Liver (tissue), 9 donors: ENCODE results near the gene LMF1. TPM values are rescaled to one million over a fixed set of nuclear protein-coding genes. Genes with fewer than 3 reads are reported as not detected.

Experiments used
- DNase-seq: peaks from one replicate; pipeline ENCODE4 v3.0.0-alpha.2; 2017; ENCODE audit warnings: low spot score
- H3K27ac ChIP-seq, 2 donors: one replicate each; pipeline ENCODE4 v1.7.0; 2013; ENCODE audit warnings: inconsistent platforms in 2 of 2, low read length in 2 of 2, control low read depth in 1 of 2, low read depth in 1 of 2, mild to moderate bottlenecking in 1 of 2
- H3K27me3 ChIP-seq, 4 donors: one replicate each; pipeline versions ENCODE4 v1.6.1 to v1.7.0; 2013; ENCODE audit warnings: low read length in 3 of 4, inconsistent platforms in 1 of 4, mild to moderate bottlenecking in 1 of 4, moderate library complexity in 1 of 4; ENCODE audit not compliant: control insufficient read depth in 4 of 4, insufficient read depth in 4 of 4
- H3K36me3 ChIP-seq, 4 donors: one replicate each; pipeline versions ENCODE4 v1.6.1 to v1.7.0; 2013; ENCODE audit warnings: low read length in 3 of 4, mild to moderate bottlenecking in 3 of 4, low read depth in 1 of 4, moderate library complexity in 1 of 4; ENCODE audit not compliant: control insufficient read depth in 4 of 4, insufficient read depth in 3 of 4
- H3K4me1 ChIP-seq, 4 donors: one replicate each; pipeline versions ENCODE4 v1.6.1 to v1.7.0; 2013; ENCODE audit warnings: low read length in 3 of 4, mild to moderate bottlenecking in 3 of 4, moderate library complexity in 1 of 4; ENCODE audit not compliant: control insufficient read depth in 4 of 4, insufficient read depth in 4 of 4
- H3K4me3 ChIP-seq, 3 donors: one replicate each; pipeline versions ENCODE4 v1.6.1 to v1.7.0; 2013; ENCODE audit warnings: low read length in 3 of 3, control low read depth in 1 of 3, low read depth in 1 of 3, mild to moderate bottlenecking in 1 of 3
- H3K9ac ChIP-seq, 2 donors: one replicate each; pipeline ENCODE4 v1.7.0; 2013; ENCODE audit warnings: low read length in 2 of 2, mild to moderate bottlenecking in 2 of 2, moderate library complexity in 2 of 2, control low read depth in 1 of 2, low read depth in 1 of 2
- H3K9me3 ChIP-seq, 4 donors: one replicate each; pipeline versions ENCODE4 v1.6.1 to v1.7.0; 2013; ENCODE audit warnings: low read length in 3 of 4; ENCODE audit not compliant: control insufficient read depth in 4 of 4
- GABPA ChIP-seq, 2 donors: IDR thresholded peaks in 1 of 2; conservative IDR thresholded peaks in 1 of 2; 2 replicates each; pipeline ENCODE4 v1.6.1; 2016; ENCODE audit warnings: antibody characterized with exemption in 2 of 2, mild to moderate bottlenecking in 1 of 2, moderate library complexity in 1 of 2
- HNF4A ChIP-seq, 2 donors: conservative IDR thresholded peaks; 2 replicates each; pipeline ENCODE4 v1.6.1; 2016; ENCODE audit warnings: antibody characterized with exemption in 2 of 2, mild to moderate bottlenecking in 2 of 2
- HNF4G ChIP-seq: IDR thresholded peaks from 2 replicates; pipeline ENCODE4 v1.6.1; 2016; ENCODE audit warnings: antibody characterized with exemption
- NR2F2 ChIP-seq: IDR thresholded peaks from 2 replicates; pipeline ENCODE4 v1.6.1; 2016; ENCODE audit warnings: antibody characterized with exemption
- RXRA ChIP-seq, 2 donors: IDR thresholded peaks; 2 replicates each; pipeline ENCODE4 v1.6.1; 2017 to 2018; ENCODE audit warnings: antibody characterized with exemption in 2 of 2, mild to moderate bottlenecking in 1 of 2
- SP1 ChIP-seq: IDR thresholded peaks from 2 replicates; pipeline ENCODE4 v1.6.1; 2018; ENCODE audit warnings: antibody characterized with exemption, mild to moderate bottlenecking
- TAF1 ChIP-seq: conservative IDR thresholded peaks from 2 replicates; pipeline ENCODE4 v1.6.1; 2016; ENCODE audit warnings: antibody characterized with exemption, mild to moderate bottlenecking
- WGBS: extraction: QIAGEN DNeasy Blood & Tissue Kit; methylation state at CpG from one replicate; pipeline ENCODE4 v1.1.7; 2013; 5-methylcytosine and 5-hydroxymethylcytosine counted together
- polyA plus RNA-seq, 2 donors: library from polyadenylated mRNA; stranded (reverse) in 1 of 2; unstranded in 1 of 2; fragments of 200-250 nt in 1 of 2; fragments of >200 nt in 1 of 2; fragmentation: Nextera tagmentation in 1 of 2; extraction: Ambion mirVana in 1 of 2; gene quantifications; one replicate each; pipeline versions ENCODE4 v1.2.1 to v1.2.3, GENCODE V29; 2013 to 2015
- total RNA-seq, 2 donors: library from RNA; depleted of rRNA; stranded (reverse); fragments of >200 nt; gene quantifications; one replicate each; pipeline ENCODE4 v1.2.3, GENCODE V29; 2014
- TF ChIP-seq, protein P1 (sequence below): IDR thresholded peaks from 2 replicates; pipeline ENCODE4 v1.6.1; 2016; ENCODE audit warnings: antibody characterized with exemption, mild to moderate bottlenecking
- TF ChIP-seq, protein P2 (sequence below): IDR thresholded peaks from 2 replicates; pipeline ENCODE4 v1.6.1; 2016; ENCODE audit warnings: antibody characterized with exemption
- donor health status: healthy.
- donor health status: healthy.
- donor health status: healthy.
- donor health status: healthy.
- donor health status: healthy.

The LMF1 gene
- total and polyA plus RNA-seq, 4 donors, result 8.8 to 24.3 (median 12.6) TPM

DNA sequence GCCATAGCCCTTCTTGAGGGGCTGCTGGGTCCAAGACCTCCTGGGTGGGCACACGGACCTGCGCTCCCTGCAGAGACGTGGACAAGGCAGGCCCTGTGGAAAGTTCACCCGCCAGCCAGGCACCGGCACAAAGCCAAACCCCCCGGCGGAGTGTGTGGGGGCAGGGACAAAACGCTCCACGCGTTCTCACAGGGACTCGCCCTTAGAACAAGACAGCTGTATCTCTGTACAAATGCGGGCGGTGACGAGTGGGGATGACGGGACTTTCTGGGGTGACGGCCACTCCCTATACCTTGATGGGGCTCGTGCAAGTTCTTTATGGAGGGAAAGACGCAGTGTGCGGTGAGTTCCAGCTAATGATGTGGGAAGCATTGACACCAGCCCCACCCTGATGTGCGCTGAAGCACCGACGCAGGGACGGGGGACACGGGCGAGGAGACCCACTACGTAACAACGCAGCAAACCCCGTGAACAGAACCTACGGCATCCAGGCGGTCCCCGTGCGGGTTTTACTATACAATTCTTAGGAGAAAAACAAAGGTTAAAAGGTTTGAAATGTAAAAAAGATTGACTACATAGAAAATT, 49.4 kb downstream of the LMF1 start:
- WGBS, result 96% methylated on average over 32 of the region's 32 CpGs
- Histone ChIP-seq H3K9me3 (peaks cover 0 to under 1% (median 0%) of the 10 kb centered on the region in 4 donors), H3K27ac (no peak overlapping the region), H3K27me3 (no peaks in the 10 kb centered on the region), H3K4me1 (no peaks in the 10 kb centered on the region), H3K4me3 (no peak overlapping the region), H3K36me3 (peaks cover 0 to 14% (median 0%) of the 10 kb centered on the region in 4 donors), H3K9ac (no peak overlapping the region)
- TF ChIP-seq, protein P1, sequence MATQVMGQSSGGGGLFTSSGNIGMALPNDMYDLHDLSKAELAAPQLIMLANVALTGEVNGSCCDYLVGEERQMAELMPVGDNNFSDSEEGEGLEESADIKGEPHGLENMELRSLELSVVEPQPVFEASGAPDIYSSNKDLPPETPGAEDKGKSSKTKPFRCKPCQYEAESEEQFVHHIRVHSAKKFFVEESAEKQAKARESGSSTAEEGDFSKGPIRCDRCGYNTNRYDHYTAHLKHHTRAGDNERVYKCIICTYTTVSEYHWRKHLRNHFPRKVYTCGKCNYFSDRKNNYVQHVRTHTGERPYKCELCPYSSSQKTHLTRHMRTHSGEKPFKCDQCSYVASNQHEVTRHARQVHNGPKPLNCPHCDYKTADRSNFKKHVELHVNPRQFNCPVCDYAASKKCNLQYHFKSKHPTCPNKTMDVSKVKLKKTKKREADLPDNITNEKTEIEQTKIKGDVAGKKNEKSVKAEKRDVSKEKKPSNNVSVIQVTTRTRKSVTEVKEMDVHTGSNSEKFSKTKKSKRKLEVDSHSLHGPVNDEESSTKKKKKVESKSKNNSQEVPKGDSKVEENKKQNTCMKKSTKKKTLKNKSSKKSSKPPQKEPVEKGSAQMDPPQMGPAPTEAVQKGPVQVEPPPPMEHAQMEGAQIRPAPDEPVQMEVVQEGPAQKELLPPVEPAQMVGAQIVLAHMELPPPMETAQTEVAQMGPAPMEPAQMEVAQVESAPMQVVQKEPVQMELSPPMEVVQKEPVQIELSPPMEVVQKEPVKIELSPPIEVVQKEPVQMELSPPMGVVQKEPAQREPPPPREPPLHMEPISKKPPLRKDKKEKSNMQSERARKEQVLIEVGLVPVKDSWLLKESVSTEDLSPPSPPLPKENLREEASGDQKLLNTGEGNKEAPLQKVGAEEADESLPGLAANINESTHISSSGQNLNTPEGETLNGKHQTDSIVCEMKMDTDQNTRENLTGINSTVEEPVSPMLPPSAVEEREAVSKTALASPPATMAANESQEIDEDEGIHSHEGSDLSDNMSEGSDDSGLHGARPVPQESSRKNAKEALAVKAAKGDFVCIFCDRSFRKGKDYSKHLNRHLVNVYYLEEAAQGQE, result no peak
- TF ChIP-seq GABPA (IDR thresholded peaks at IDR 0.05 in 1 of 2, conservative IDR thresholded peaks at IDR 0.05 in 1 of 2), result no peak
- no peak for DNase-seq

DNA sequence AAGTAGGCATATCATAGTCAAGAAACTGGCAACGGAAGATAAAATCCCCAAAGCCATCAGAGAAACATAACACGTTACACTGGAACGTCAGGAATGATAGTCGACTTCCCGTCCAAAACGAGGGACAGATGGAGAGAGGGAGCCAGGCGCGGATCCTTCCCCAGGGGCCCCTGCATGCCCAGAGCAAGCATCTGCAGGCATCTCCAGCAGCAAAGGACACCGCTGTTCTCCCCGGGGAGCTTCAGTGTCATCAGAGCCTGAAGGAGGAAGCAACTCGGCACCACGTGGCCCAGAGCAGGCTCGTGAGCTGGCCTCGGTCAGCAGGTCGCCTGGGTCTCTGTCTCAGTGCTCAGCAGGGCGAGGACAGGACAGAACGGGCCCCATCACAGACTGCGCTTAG, 50.1 kb downstream of the LMF1 start:
- no peaks in the 10 kb centered on the region for H3K27me3 ChIP-seq
- TF ChIP-seq TAF1, result no peak
- TF ChIP-seq GABPA (IDR thresholded peaks at IDR 0.05 in 1 of 2, conservative IDR thresholded peaks at IDR 0.05 in 1 of 2), result no peak
- no peak for TF ChIP-seq SP1
- no peak for TF ChIP-seq NR2F2
- TF ChIP-seq, protein P1, result no peak
- TF ChIP-seq HNF4G, result no peak
- no peak for TF ChIP-seq HNF4A (conservative IDR thresholded peaks at IDR 0.05)
- no peak for TF ChIP-seq RXRA (IDR thresholded peaks at IDR 0.05)
- TF ChIP-seq, protein P2, sequence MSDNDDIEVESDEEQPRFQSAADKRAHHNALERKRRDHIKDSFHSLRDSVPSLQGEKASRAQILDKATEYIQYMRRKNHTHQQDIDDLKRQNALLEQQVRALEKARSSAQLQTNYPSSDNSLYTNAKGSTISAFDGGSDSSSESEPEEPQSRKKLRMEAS, result no peak
- DNase-seq, result no peak
- H3K4me1 ChIP-seq, result no peaks in the 10 kb centered on the region
- no peak overlapping the region for H3K9ac ChIP-seq
- no peaks in the 10 kb centered on the region for H3K9me3 ChIP-seq
- H3K27ac ChIP-seq, result peak overlapping the region in 1 of 2 donors; percentile 15
- H3K36me3 ChIP-seq, result peaks cover 0 to 8% (median 0%) of the 10 kb centered on the region in 4 donors
- H3K4me3 ChIP-seq, result no peak overlapping the region
- 84% methylated on average over 18 of the region's 18 CpGs for WGBS
